ENCODE measurements around the gene HOXA4. TPM values are rescaled to one million over a fixed set of nuclear protein-coding genes. Genes with fewer than 3 reads are reported as not detected.

The HOXA4 gene
- total RNA-seq, 1 experiment from 2014 or later = 2.3 TPM

GRCh38 chr7:27131390-27131819, 848 bp upstream of the HOXA4 start:
- no peaks in the 10 kb centered on the region for H3K9me2 ChIP-seq (replicated peaks; ENCODE audit: low read length)
- H4K20me1 ChIP-seq (ENCODE audit: low read length) = no peaks in the 10 kb centered on the region
- H3K4me1 ChIP-seq (ENCODE audit: insufficient read depth, low read length) = peaks cover 48% of the 10 kb centered on the region
- CTCF ChIA-PET = interaction anchor here (0.7 to 1.0 kb wide), 2 partner anchors 17 to 445 kb away, joined by 3 to 7 read pairs; no protein-coding TSS in a partner anchor
- H3K9ac ChIP-seq (ENCODE audit: low read length) = peak overlapping the region; percentile 80
- H3K27me3 ChIP-seq (ENCODE audit: low read length) = no peaks in the 10 kb centered on the region
- H3K4me3 ChIP-seq (ENCODE audit: low read length) = peak overlapping the region; percentile 77
- intact Hi-C loops (cut with micrococcal nuclease) = no loop called here
- ATAC-seq = no peak
- H2AFZ ChIP-seq (ENCODE audit: low read length) = peak overlapping the region; percentile 81
- no peaks in the 10 kb centered on the region for H3K36me3 ChIP-seq (ENCODE audit: low read depth, low read length)
- H3K4me2 ChIP-seq (ENCODE audit: low read length) = peak overlapping the region; percentile 85
- H3K79me2 ChIP-seq (ENCODE audit: low read length) = peaks cover 40% of the 10 kb centered on the region
- no peaks in the 10 kb centered on the region for H3F3A ChIP-seq (ENCODE audit: low read length, unreplicated experiment)
- H3K9me3 ChIP-seq (ENCODE audit: low read length) = no peaks in the 10 kb centered on the region
- no TSS peak for BruUV-seq (replicated peaks)
- TF ChIP-seq CTCF (conservative IDR thresholded peaks at IDR 0.05; ENCODE audit: low read depth, low read length) = no peak
- TF ChIP-seq EZH2 (IDR thresholded peaks at IDR 0.05; ENCODE audit: low read length, unreplicated experiment) = no peak
- TF ChIP-seq EZH2phosphoT487 (IDR thresholded peaks at IDR 0.05; ENCODE audit: borderline replicate concordance, low read length) = no peak
- DNase-seq = no peak
- peak overlapping the region; percentile 56 for H3K27ac ChIP-seq (ENCODE audit: low read length)
- POLR2A ChIA-PET (ENCODE audit: unreplicated experiment) = interaction anchor here (0.5 to 0.6 kb wide), 3 partner anchors 9 to 234 kb away, joined by 3 read pairs; no protein-coding TSS in a partner anchor

DNA sequence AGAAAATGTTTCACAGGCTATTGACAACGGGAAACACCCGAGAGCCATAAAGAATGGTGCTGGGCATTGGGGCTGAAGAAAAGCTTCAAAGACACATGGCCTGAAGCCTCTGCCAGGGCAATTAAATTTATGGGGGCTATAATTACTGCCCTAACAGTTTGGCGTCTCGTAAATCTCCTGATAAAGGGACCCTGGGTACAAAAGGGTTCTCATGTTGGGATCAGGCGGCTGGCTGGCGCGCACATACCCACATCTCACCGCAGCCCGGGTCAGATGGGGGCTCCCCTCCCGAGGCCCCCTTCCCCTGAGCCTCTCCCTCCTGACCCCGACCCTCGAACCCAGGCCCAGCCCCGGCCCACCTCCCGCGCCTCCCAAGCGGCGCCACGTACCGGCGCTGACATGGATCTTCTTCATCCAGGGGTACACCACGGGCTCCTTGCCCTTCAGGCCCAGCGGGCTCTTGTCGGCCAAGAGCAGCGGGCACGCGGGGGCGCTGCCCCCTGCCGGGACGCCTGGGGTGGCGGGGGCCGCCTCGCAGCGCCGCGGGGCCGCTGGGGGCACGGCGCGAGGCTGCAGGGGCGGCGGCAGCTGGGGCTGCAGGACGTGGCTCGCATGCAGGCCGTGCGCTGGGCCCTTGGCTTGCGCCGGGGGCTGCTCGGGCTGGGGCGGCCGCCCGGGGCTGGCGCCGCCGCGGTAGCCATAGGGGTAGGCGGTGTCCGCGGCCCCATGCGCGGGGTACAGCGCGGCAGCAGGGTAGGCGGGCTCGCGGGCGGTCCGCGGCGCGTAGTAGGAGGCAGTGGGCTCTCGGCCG, 623 bp downstream of the HOXA4 start:
- DNase-seq (peak; percentile 52), ATAC-seq (peak; percentile 44)
- Histone ChIP-seq H3K27ac (ENCODE audit: low read length) (peak overlapping the region; percentile 49), H3K4me3 (ENCODE audit: low read length) (peak overlapping the region; percentile 77), H3F3A (ENCODE audit: low read length, unreplicated experiment) (no peaks in the 10 kb centered on the region), H4K20me1 (ENCODE audit: low read length) (no peaks in the 10 kb centered on the region), H2AFZ (ENCODE audit: low read length) (peak overlapping the region; percentile 78), H3K4me1 (ENCODE audit: insufficient read depth, low read length) (peaks cover 34% of the 10 kb centered on the region), H3K9ac (ENCODE audit: low read length) (peak overlapping the region; percentile 80), H3K27me3 (ENCODE audit: low read length) (no peaks in the 10 kb centered on the region), H3K36me3 (ENCODE audit: low read depth, low read length) (no peaks in the 10 kb centered on the region), H3K79me2 (ENCODE audit: low read length) (peaks cover 40% of the 10 kb centered on the region), H3K9me2 (replicated peaks; ENCODE audit: low read length) (no peaks in the 10 kb centered on the region), H3K4me2 (ENCODE audit: low read length) (peak overlapping the region; percentile 88), H3K9me3 (ENCODE audit: low read length) (no peaks in the 10 kb centered on the region)
- BruUV-seq (replicated peaks) = no TSS peak
- TF ChIP-seq EZH2phosphoT487 (IDR thresholded peaks at IDR 0.05; ENCODE audit: borderline replicate concordance, low read length) (no peak), CTCF (conservative IDR thresholded peaks at IDR 0.05; ENCODE audit: low read depth, low read length) (peak; percentile 44; the same call in 1 of the 2 replicates), EZH2 (IDR thresholded peaks at IDR 0.05; ENCODE audit: low read length, unreplicated experiment) (no peak)
- ChIA-PET CTCF (no interaction called here), POLR2A (ENCODE audit: unreplicated experiment) (interaction anchor here (0.6 kb wide), 1 partner anchor 715 kb away, joined by 4 read pairs; no protein-coding TSS in a partner anchor)
- intact Hi-C loops (cut with micrococcal nuclease) = no loop called here
